H7 (cell line): ENCODE measurements around the gene UBE2O. TPM values are rescaled to one million over a fixed set of nuclear protein-coding genes. Genes with fewer than 3 reads are reported as not detected.

Source experiments
- DNase-seq: peaks from one replicate; pipeline ENCODE4 v3.0.0; 2012
- H3K27me3 ChIP-seq: 2 replicates; pipeline ENCODE4 v1.6.0; 2011; ENCODE audit warnings: mild to moderate bottlenecking, low read length; ENCODE audit not compliant: control insufficient read depth, insufficient read depth
- H3K36me3 ChIP-seq: replicated peaks from 2 replicates; pipeline ENCODE4 v1.5.1; 2011; ENCODE audit warnings: low read length; ENCODE audit not compliant: control insufficient read depth, insufficient read depth
- H3K4me3 ChIP-seq: 2 replicates; pipeline ENCODE4 v1.5.1; 2011; ENCODE audit warnings: low read depth, mild to moderate bottlenecking, control low read depth, low read length, moderate library complexity; ENCODE audit not compliant: insufficient read depth
- total RNA-seq: library from RNA; depleted of rRNA; stranded (reverse); fragments of >200 nt; shearing (Covaris generic); gene quantifications from 2 replicates; pipeline ENCODE4 v1.2.3, GENCODE V29; 2014

The UBE2O gene
- total RNA-seq, 1 experiment from 2014 or later = 58.7 TPM

DNA sequence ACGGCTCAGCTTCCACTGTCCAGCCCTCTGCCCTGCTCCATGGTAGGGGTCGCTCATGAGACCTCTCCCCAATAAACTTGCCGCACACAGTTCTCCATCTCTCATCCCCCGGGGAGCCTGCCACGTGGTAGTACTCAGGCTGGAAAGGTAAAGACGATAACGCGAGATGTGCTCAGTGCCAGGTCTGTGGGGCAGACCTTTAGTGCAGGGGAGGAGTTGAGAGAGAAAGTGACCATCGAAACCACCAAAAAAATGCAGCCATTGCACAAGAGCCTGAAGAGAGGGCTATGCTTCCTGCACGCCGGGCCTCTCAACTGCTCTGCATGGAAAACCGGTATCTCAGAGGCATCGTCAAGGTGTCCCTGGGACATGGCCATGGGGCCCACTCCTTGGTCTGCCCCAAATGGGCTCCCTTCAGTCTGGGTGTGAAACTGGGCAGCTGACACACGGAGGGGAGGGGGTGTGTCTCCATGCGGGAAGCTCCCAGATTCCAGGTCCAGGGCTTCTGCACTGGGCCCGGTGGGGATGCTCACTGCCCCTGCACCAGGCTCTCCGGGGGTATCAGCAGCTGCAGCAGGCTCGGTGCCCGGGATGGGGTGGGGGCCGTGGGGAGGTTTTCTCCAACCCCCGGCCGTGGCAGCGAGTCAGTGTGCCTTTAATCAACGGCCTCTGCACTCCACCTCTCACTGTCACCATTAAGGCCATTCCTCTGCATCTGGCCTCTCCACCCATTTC is 9.8 kb upstream of the UBE2O start:
- Histone ChIP-seq H3K36me3 (no peaks in the 10 kb centered on the region), H3K27me3 (no peaks in the 10 kb centered on the region; the same call in 1 of the 2 replicates), H3K4me3 (no peak overlapping the region)
- DNase-seq = no peak

DNA sequence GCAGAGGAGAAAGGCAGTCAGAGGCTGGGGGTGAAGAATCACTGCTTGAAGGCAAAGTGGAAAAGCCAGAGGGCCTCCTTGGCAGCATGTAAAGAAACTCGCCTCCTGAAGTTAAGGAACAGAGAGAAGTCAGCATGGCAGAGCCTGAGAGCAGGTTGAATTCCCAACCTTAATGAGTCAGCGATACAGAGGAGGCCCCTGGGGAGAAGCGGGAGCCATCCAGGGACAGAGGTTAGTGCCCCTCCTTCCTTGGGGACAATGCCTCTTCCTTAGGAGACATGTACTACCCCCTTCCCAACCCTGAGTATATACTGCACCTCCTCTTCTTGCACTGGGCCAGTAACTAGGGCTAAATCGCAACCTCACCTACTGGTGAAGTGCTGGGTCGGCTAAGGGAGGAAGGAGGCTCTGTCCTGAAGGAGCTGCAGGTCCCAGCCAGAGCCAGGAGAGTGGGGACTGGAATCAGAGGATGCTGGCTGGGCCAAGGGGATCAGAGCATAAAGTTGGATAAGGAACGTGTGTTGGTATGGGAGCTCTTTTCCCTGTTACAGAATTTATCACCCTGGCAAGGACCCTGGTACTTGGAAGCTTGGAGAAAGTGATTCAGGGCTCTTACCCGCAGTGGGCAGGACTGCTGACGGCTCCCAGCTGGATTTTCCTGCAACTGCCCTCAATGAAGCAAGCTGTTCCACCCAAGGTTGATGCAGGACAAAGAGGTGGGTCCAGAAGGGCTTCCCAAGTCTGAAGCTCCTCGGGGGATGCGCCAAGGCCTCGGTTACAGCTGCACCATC is 9.0 kb upstream of the UBE2O start:
- DNase-seq = peak; percentile 61
- no peaks in the 10 kb centered on the region; the same call in 1 of the 2 replicates for H3K27me3 ChIP-seq
- H3K4me3 ChIP-seq = no peak overlapping the region
- no peaks in the 10 kb centered on the region for H3K36me3 ChIP-seq

DNA sequence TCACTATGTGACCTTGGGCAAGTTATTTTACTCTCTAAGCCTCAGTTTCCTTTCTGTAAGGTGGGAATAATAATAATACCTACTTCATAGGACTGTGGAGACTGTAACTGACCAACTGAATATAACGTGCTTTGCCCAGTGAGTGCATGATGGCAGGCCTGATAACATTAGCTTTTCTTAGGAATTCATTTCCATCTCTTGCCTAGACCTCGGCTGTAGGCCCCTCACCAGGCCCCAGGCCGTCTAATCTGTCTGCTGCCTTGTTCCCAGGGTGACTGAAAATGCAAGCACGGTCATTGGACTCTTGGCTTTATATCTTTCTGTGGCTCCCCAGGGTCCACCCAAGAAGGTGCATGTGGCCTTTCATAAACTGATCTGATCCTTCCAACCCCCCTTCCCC is 6.7 kb upstream of the UBE2O start:
- Histone ChIP-seq H3K4me3 (no peak overlapping the region), H3K36me3 (no peaks in the 10 kb centered on the region), H3K27me3 (no peaks in the 10 kb centered on the region; the same call in 1 of the 2 replicates)
- DNase-seq = no peak

DNA sequence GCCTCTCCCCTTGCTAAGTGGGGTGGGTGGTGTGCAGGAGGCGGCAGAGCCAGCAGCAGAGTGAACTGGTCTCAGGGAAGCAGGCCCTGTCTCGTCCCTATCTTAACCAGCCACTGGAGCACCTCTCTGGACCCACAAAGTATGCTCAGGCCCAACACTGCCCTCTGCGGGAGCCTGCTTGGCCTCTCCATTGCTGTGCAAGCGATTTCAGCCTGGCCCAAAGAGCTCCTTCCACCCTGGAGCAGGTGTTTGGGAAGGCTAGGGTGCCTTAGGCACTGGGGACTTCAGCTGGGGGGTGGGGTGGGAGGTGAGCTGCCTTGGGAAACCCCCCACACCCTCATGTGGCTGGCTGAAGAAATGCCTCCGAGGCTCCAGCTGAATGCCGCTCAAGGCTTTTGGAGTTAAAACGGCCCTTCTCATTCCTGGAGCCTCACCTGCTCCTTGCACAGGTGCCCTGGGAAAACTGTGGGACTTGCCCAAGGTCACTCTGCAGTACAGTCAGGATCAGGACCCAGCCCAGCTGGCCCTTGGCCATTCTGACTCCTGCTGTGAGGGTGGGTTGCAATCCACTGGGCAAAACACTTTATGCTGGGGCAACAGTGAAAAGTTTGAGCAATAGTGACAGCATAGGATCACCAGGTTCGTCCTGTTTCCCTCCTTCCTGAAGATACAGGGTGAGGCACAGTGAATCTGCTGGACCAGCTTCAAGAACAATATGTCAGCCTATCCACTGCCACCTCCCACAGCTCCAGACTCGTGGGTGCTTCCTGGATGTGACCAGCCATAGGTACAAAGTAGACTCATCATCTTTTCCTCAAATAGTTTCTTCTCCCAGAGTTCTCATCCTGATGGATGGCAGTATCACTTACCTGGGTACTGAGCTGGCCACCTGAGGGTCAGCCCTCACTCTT is 5.9 kb upstream of the UBE2O start:
- no peaks in the 10 kb centered on the region; the same call in 1 of the 2 replicates for H3K27me3 ChIP-seq
- H3K36me3 ChIP-seq = no peaks in the 10 kb centered on the region
- DNase-seq = peak; percentile 82
- no peak overlapping the region for H3K4me3 ChIP-seq

DNA sequence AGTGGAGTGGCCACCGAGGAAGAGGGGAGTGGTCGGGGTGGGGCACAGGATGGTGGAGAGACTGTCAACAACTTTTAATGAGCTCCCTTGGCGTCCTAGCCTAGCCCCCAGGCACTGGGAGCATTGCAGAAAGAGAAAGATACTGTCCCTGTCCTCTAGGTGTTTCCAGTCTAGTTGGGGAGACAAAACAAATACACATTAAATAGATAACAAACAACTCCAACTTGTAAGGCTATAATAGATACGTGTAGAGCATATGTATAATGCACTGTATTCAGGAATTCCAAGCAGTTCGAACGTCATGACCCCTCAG is 435 bp upstream of the UBE2O start:
- Histone ChIP-seq H3K36me3 (no peaks in the 10 kb centered on the region; the same call in none of the 2 replicates), H3K4me3 (no peak overlapping the region), H3K27me3 (no peaks in the 10 kb centered on the region)
- no peak for DNase-seq

DNA sequence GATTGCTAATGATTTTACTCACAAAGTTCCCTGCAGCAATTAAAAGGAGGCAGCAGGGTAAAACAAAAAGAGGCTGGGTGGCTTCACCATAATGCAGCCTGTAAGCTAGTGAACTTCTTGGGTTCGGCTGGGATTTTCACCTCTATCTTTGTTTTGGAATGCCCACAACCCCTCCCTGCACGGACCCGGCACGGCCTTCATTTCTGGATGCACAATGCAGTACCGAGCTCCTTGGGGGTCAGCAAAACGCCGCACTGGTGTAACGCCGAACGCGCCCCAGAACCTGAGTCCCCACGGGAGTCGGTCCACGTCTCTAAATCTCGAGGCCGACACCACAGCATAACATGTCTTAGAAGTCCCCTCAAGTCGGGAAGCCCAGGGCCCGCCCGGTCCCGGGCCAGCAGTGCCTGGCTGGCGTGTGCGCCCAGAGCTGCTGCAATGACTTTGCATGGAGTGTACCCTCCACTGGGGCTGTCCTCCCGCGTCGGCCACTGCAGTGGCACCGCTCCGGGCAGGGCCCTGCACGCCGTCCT is 759 bp downstream of the UBE2O start:
- peak; percentile 62 for DNase-seq
- no peaks in the 10 kb centered on the region for H3K27me3 ChIP-seq
- H3K36me3 ChIP-seq = no peaks in the 10 kb centered on the region; the same call in none of the 2 replicates
- H3K4me3 ChIP-seq = peak overlapping the region; percentile 81

DNA sequence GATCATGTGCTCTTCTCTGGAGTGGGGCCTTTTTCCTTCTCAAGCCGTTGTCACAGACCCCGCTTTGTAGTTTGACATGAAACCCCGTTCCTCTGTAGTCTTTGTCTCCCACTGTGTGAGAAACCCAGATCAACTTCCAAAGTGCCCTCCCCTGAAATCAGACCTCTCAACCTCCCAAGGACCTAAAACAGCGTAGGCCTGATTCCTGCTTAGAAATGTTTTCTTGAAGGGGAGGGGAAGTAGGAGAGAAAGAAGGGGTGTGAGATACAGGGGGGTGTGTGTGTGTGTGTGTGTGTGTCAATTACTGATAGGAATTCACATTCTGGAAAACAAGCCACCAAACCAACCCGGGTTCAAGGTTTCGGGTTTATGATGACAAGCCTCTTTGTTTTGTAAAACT is 1.4 kb downstream of the UBE2O start:
- H3K4me3 ChIP-seq = peak overlapping the region; percentile 81
- H3K36me3 ChIP-seq = no peaks in the 10 kb centered on the region; the same call in none of the 2 replicates
- H3K27me3 ChIP-seq = no peaks in the 10 kb centered on the region
- no peak for DNase-seq

DNA sequence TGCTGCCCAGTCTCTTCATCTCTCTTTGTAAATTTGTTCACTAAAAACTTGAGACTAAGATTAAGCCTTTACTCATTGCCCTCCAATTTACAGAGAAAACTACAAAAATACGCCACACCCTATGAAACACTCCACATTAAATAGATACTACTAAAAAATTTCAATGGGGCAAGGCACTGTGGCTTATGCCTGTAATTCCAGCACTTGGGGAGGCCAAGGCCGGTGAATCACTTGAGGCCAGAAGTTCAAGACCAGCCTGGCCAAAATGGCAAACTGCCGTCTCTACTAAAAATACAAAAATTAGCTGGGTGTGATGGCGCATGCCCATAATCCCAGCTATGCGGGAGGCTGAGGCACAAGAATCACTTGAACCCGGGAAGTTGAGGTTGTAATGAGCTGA is 3.8 kb downstream of the UBE2O start:
- H3K36me3 ChIP-seq = no peaks in the 10 kb centered on the region; the same call in none of the 2 replicates
- H3K4me3 ChIP-seq = no peak overlapping the region
- no peaks in the 10 kb centered on the region for H3K27me3 ChIP-seq
- no peak for DNase-seq

DNA sequence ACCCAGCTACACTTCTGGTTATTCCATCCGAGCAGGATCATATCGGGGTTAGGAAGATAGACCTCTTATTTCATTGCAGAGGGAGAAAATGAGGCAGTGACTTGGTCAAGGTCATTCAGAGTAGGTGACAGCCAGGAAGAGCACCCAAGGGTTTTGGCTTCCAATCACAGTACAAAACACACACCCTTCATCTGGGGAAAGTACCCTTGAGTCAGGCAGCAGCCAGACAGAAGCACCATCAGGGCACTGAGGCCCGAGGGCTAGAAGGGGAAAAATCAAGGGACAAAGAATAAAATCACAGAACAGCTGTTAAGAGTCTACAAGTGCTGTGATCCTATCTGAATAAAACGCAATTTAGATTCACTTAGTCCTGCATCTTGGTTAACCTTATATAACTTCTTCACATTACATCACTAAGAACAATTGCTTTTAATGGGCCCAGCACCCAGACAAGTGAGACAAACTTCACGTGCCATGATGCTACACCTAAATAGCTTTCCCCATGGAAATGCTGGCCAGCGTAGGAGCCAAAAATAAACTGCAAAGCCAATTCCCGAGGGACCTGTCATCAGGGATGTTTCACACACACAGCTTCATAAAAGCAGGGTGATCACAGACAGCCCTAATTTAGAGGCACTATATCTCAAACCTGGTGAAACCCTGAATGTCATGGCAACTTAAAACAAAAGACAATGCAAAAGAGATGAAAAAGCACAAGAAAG is 4.9 kb downstream of the UBE2O start:
- Histone ChIP-seq H3K4me3 (no peak overlapping the region), H3K36me3 (no peaks in the 10 kb centered on the region; the same call in none of the 2 replicates), H3K27me3 (no peaks in the 10 kb centered on the region)
- no peak for DNase-seq

DNA sequence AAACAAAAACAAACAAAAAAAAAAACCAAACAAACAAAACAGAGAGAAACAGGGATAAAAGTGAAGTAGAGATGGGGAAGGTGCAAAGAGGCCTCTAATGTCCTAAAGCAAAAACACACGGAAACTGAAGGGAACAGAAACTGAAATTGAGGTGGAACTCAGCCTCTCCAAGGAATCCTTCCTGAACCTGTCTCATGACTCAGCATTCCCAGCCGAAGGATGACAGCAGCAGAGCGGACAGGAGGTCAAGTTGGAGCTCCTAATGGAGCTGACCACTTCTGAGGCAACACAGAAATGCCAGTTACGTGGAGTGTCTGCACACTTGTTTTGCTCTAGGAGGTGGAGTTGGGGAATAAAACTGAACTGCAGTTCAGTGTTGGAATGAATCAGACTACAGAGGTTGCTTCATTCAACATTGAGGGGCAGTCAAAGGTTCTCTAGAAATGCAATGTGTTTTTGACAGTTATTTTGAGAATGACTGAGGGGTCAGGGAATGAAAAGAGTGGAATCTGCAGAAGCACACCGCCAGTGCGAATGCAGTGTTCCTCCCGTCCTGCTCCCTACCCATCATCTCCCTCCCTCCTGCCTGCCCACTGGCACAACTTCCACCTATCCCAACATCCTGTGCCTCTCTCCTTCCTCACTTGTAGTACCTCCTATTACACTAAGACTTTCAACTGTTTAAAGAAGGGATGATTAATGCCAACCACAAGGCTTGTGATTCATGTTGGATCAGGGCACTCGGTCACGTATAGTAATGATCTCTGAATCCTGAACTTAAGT is 6.3 kb downstream of the UBE2O start:
- Histone ChIP-seq H3K36me3 (no peaks in the 10 kb centered on the region; the same call in none of the 2 replicates), H3K27me3 (no peaks in the 10 kb centered on the region), H3K4me3 (no peak overlapping the region)
- no peak for DNase-seq

DNA sequence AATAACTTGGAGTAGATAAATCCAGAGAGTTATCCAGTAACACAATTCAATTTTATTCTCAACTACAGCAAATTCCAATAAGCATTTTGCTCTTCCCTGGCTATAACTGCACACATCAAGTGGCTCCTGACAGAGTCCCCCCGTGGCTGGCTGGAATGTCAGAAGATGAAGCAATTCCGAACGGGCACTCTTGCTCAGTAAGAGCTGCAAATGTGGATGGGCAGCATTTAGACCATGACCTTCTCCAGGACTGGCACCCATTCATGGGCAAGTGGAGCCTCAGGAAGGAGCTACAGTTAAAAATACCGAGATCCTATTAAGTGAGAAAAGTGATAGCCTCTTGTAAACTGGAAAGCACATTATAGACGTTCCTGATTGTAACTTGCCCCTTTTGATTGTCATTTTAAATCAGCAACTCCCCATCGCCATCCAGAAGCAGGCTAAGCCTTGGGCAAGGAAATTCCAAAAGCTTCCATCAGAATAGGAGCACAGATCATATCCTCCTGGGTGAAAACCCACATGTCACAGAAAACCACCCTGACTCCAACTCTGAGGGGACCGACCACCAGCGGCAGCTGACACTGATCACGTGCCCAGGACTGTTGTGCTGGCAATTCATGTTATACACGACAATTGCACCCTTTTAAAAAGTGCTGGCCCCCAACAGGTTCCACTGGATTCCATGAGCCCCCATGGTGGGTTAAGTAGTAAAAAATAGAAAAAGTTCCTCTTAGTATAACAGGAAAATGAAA is 7.1 kb downstream of the UBE2O start:
- H3K27me3 ChIP-seq = no peaks in the 10 kb centered on the region
- no peak overlapping the region for H3K4me3 ChIP-seq
- no peaks in the 10 kb centered on the region; the same call in 1 of the 2 replicates for H3K36me3 ChIP-seq
- no peak for DNase-seq

DNA sequence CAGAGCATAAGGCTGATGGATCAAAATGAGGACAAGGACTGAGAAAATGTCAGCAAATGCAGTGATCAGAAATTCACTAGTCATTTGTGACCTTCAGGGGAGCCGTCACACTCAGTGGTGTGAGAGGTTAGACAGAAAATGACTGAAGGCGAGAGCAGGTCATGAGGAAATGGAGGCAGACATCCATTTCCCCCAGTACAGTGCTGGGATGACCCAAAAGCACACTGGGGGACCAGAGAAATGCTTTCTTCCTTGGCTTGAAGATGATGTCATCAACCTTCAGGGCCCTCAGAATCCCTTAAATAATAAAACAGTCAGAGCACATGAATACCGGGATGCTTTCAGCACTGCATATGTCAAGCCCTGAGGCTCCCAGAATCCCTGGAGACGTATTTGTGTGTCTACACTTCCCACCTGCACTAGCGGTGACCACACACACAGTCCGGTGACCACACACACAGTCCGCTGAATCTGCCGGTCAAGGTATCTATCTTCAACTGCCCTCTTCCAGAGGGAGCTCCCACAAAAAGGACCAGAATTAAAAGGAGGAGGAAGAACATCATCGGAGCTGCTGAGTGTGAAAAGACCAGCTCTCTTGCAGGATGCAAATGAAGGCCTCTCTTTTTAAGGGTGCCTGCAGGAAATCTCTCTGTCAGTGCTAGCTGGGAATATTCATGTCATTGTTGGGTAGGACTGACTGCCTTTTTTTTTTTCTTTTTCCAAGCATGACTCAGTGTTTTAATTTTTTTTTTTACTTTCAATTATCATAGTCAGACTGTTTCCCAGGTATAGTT is 8.2 kb downstream of the UBE2O start:
- no peak overlapping the region for H3K4me3 ChIP-seq
- DNase-seq = peak; percentile 60
- H3K27me3 ChIP-seq = no peaks in the 10 kb centered on the region
- H3K36me3 ChIP-seq = no peaks in the 10 kb centered on the region; the same call in 1 of the 2 replicates
